ENCODE results near the gene BRICD5.

GRCh38 chr16:2232094-2232990 lies 21.7 kb upstream of the BRICD5 start:
- TF ChIP-seq, protein P1, sequence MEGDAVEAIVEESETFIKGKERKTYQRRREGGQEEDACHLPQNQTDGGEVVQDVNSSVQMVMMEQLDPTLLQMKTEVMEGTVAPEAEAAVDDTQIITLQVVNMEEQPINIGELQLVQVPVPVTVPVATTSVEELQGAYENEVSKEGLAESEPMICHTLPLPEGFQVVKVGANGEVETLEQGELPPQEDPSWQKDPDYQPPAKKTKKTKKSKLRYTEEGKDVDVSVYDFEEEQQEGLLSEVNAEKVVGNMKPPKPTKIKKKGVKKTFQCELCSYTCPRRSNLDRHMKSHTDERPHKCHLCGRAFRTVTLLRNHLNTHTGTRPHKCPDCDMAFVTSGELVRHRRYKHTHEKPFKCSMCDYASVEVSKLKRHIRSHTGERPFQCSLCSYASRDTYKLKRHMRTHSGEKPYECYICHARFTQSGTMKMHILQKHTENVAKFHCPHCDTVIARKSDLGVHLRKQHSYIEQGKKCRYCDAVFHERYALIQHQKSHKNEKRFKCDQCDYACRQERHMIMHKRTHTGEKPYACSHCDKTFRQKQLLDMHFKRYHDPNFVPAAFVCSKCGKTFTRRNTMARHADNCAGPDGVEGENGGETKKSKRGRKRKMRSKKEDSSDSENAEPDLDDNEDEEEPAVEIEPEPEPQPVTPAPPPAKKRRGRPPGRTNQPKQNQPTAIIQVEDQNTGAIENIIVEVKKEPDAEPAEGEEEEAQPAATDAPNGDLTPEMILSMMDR (conservative IDR thresholded peaks at IDR 0.05; ENCODE audit: low read depth, low read length), result no peak
- no peak for TF ChIP-seq FOS (IDR thresholded peaks at IDR 0.05; ENCODE audit: low read depth, low read length)
- no peak for TF ChIP-seq RCOR1 (IDR thresholded peaks at IDR 0.05; ENCODE audit: insufficient replicate concordance, low read length)
- no peak for TF ChIP-seq POLR2A (IDR thresholded peaks at IDR 0.05; ENCODE audit: low read depth, low read length)
- TF ChIP-seq SMC3 (IDR thresholded peaks at IDR 0.05; ENCODE audit: low read depth, low read length), result no peak
- TF ChIP-seq CHD1 (IDR thresholded peaks at IDR 0.05; ENCODE audit: low read depth, low read length), result no peak
- TF ChIP-seq MAZ (IDR thresholded peaks at IDR 0.05; ENCODE audit: borderline replicate concordance, low read depth, low read length), result no peak
- no peak for TF ChIP-seq CEBPB (IDR thresholded peaks at IDR 0.05; ENCODE audit: low read depth, low read length)
- TF ChIP-seq RFX5 (IDR thresholded peaks at IDR 0.05; ENCODE audit: low read depth, low read length), result no peak
- TF ChIP-seq RAD21 (IDR thresholded peaks at IDR 0.05; ENCODE audit: low read length), result no peak

Measured in IMR-90 (cell line).